Measurements from ENCODE around the gene MBTPS1. TPM values are rescaled to one million over a fixed set of nuclear protein-coding genes. Genes with fewer than 3 reads are reported as not detected.

MBTPS1 gene
- total RNA-seq, 1 donor from 2014 or later, result 136 TPM

GRCh38 chr16:84021488-84021887 lies 95.3 kb downstream of the MBTPS1 start:
- Mint-ChIP-seq H3K4me3 (ENCODE audit: unreplicated experiment) (no peak overlapping the region), H3K27me3 (ENCODE audit: unreplicated experiment) (no peaks in the 10 kb centered on the region), H3K9me3 (ENCODE audit: unreplicated experiment) (peaks cover 11% of the 10 kb centered on the region), H3K4me1 (ENCODE audit: unreplicated experiment) (peaks cover 13% of the 10 kb centered on the region), H3K27ac (ENCODE audit: unreplicated experiment) (no peak overlapping the region), H3K36me3 (ENCODE audit: unreplicated experiment) (peaks cover 2% of the 10 kb centered on the region)
- DNase-seq (ENCODE audit: extremely low spot score, unreplicated experiment), result no peak
- no peak for TF ChIP-seq CTCF (IDR thresholded peaks at IDR 0.05)

DNA sequence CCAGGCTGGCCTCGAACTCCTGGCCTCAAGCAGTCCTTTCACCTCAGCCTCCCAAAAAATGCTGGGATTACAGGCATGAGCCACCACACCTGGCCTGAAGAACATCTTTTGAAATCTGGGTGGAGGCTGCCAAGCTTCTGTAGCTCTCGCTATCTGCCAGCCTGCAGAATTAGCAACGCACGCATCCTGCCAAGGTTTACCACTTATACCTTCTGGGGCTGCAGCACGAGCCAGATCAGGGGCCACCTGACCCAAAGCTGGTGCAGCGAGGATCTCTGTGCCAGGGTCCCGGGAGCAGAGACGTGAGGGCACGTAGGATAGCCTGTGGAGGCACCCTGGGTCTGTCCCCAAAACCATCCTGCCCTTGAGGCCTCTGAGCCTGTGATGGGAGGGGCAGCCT lies 96.4 kb downstream of the MBTPS1 start:
- H3K36me3 Mint-ChIP-seq (ENCODE audit: unreplicated experiment), result peaks cover 2% of the 10 kb centered on the region
- TF ChIP-seq CTCF (IDR thresholded peaks at IDR 0.05), result no peak
- DNase-seq (ENCODE audit: extremely low spot score, unreplicated experiment), result no peak
- H3K27me3 Mint-ChIP-seq (ENCODE audit: unreplicated experiment), result no peaks in the 10 kb centered on the region
- peaks cover 11% of the 10 kb centered on the region for H3K9me3 Mint-ChIP-seq (ENCODE audit: unreplicated experiment)
- H3K27ac Mint-ChIP-seq (ENCODE audit: unreplicated experiment), result no peak overlapping the region
- no peak overlapping the region for H3K4me3 Mint-ChIP-seq (ENCODE audit: unreplicated experiment)
- peaks cover 11% of the 10 kb centered on the region for H3K4me1 Mint-ChIP-seq (ENCODE audit: unreplicated experiment)

GRCh38 chr16:84018710-84019109 lies 98.0 kb downstream of the MBTPS1 start:
- no peak for DNase-seq (ENCODE audit: extremely low spot score, unreplicated experiment)
- TF ChIP-seq CTCF (IDR thresholded peaks at IDR 0.05), result no peak
- peaks cover 5% of the 10 kb centered on the region for H3K4me1 Mint-ChIP-seq (ENCODE audit: unreplicated experiment)
- H3K27me3 Mint-ChIP-seq (ENCODE audit: unreplicated experiment), result no peaks in the 10 kb centered on the region
- peaks cover 2% of the 10 kb centered on the region for H3K36me3 Mint-ChIP-seq (ENCODE audit: unreplicated experiment)
- no peak overlapping the region for H3K27ac Mint-ChIP-seq (ENCODE audit: unreplicated experiment)
- peaks cover 11% of the 10 kb centered on the region for H3K9me3 Mint-ChIP-seq (ENCODE audit: unreplicated experiment)
- no peak overlapping the region for H3K4me3 Mint-ChIP-seq (ENCODE audit: unreplicated experiment)

- no peak overlapping the region for H3K27ac Mint-ChIP-seq (ENCODE audit: unreplicated experiment)
Observed at GRCh38 chr16:84016477-84016876, 100.3 kb downstream of the MBTPS1 start.

GRCh38 chr16:84015399-84015798 lies 101.3 kb downstream of the MBTPS1 start:
- no peak overlapping the region for H3K27ac Mint-ChIP-seq (ENCODE audit: unreplicated experiment)
- H3K36me3 Mint-ChIP-seq (ENCODE audit: unreplicated experiment), result no peaks in the 10 kb centered on the region
- H3K4me3 Mint-ChIP-seq (ENCODE audit: unreplicated experiment), result no peak overlapping the region
- H3K27me3 Mint-ChIP-seq (ENCODE audit: unreplicated experiment), result peaks cover 2% of the 10 kb centered on the region
- DNase-seq (ENCODE audit: extremely low spot score, unreplicated experiment), result no peak
- no peak for TF ChIP-seq CTCF (IDR thresholded peaks at IDR 0.05)
- no peaks in the 10 kb centered on the region for H3K4me1 Mint-ChIP-seq (ENCODE audit: unreplicated experiment)
- H3K9me3 Mint-ChIP-seq (ENCODE audit: unreplicated experiment), result peaks cover 5% of the 10 kb centered on the region

More at GRCh38 chr16:84016477-84016876, 100.3 kb downstream of the MBTPS1 start:
- no peak for DNase-seq (ENCODE audit: extremely low spot score, unreplicated experiment)
- H3K36me3 Mint-ChIP-seq (ENCODE audit: unreplicated experiment), result peaks cover under 1% of the 10 kb centered on the region
- no peaks in the 10 kb centered on the region for H3K27me3 Mint-ChIP-seq (ENCODE audit: unreplicated experiment)
- no peak overlapping the region for H3K4me3 Mint-ChIP-seq (ENCODE audit: unreplicated experiment)
- peaks cover 7% of the 10 kb centered on the region for H3K9me3 Mint-ChIP-seq (ENCODE audit: unreplicated experiment)
- H3K4me1 Mint-ChIP-seq (ENCODE audit: unreplicated experiment), result no peaks in the 10 kb centered on the region
- no peak for TF ChIP-seq CTCF (IDR thresholded peaks at IDR 0.05)
